CD14-positive monocyte (primary cell): ENCODE results near the gene CORO1C. TPM values are rescaled to one million over a fixed set of nuclear protein-coding genes. Genes with fewer than 3 reads are reported as not detected.

Experiments used
- DNase-seq, 3 donors: peaks; one replicate each; pipeline ENCODE4 v3.0.0-alpha.2; 2011 to 2022
- H2AFZ ChIP-seq: 2 replicates; pipeline ENCODE4 v1.6.0; 2012; ENCODE audit warnings: mild to moderate bottlenecking, low read depth, low read length, inconsistent platforms; ENCODE audit not compliant: insufficient read depth, poor library complexity, severe bottlenecking
- H3K27ac ChIP-seq, 2 donors: 1 replicate in 1 of 2; 2 replicates in 1 of 2; pipeline ENCODE4 v1.5.1; 2012 to 2013; ENCODE audit warnings: low read length in 2 of 2, control low read depth in 1 of 2, inconsistent platforms in 1 of 2, low read depth in 1 of 2, mild to moderate bottlenecking in 1 of 2
- H3K27me3 ChIP-seq, 2 donors: one replicate each; pipeline versions ENCODE4 v1.6.0 to v1.6.1; 2011 to 2013; ENCODE audit warnings: low read length in 2 of 2; ENCODE audit not compliant: control insufficient read depth in 2 of 2, insufficient read depth in 2 of 2
- H3K36me3 ChIP-seq, 2 donors: replicated peaks in 1 of 2; 1 replicate in 1 of 2; 2 replicates in 1 of 2; pipeline versions ENCODE4 v1.5.1 to v1.6.1; 2012 to 2013; ENCODE audit warnings: low read length in 2 of 2, control low read depth in 1 of 2, inconsistent platforms in 1 of 2, mild to moderate bottlenecking in 1 of 2; ENCODE audit not compliant: insufficient read depth in 2 of 2, control insufficient read depth in 1 of 2
- H3K4me1 ChIP-seq, 2 donors: 1 replicate in 1 of 2; 2 replicates in 1 of 2; pipeline versions ENCODE4 v1.5.1 to v1.6.1; 2012 to 2013; ENCODE audit warnings: low read length in 2 of 2, control low read depth in 1 of 2, inconsistent platforms in 1 of 2, mild to moderate bottlenecking in 1 of 2, moderate library complexity in 1 of 2; ENCODE audit not compliant: insufficient read depth in 2 of 2, control insufficient read depth in 1 of 2
- H3K4me2 ChIP-seq: replicated peaks from 2 replicates; pipeline ENCODE3; 2012; ENCODE audit warnings: low read length, moderate library complexity, mild to moderate bottlenecking; ENCODE audit not compliant: poor library complexity, severe bottlenecking; ENCODE audit errors: extremely low read depth
- H3K4me3 ChIP-seq, 3 experiments: fragments of 200-600 bp in 1 of 3; sonication (generic) in 1 of 3; replicated peaks in 1 of 3; 1 replicate in 2 of 3; 2 replicates in 1 of 3; pipeline ENCODE4 v1.5.1; 2011 to 2013; ENCODE audit warnings: low read length in 3 of 3, mild to moderate bottlenecking in 3 of 3, control low read depth in 2 of 3, low read depth in 2 of 3, inconsistent platforms in 1 of 3, moderate library complexity in 1 of 3
- H3K79me2 ChIP-seq: 2 replicates; pipeline ENCODE4 v1.6.0; 2012; ENCODE audit warnings: mild to moderate bottlenecking, control low read depth, inconsistent platforms, low read length, moderate library complexity; ENCODE audit not compliant: insufficient read depth
- H3K9ac ChIP-seq: 2 replicates; pipeline ENCODE4 v1.6.0; 2017; ENCODE audit warnings: low read length, mild to moderate bottlenecking; ENCODE audit not compliant: insufficient read depth, poor library complexity, severe bottlenecking
- H3K9me3 ChIP-seq, 2 donors: replicated peaks in 1 of 2; 1 replicate in 1 of 2; 2 replicates in 1 of 2; pipeline versions ENCODE4 v1.5.1 to v1.6.1; 2012 to 2013; ENCODE audit warnings: low read length in 2 of 2, control low read depth in 1 of 2; ENCODE audit not compliant: control insufficient read depth in 1 of 2, insufficient read depth in 1 of 2
- H4K20me1 ChIP-seq: 2 replicates; pipeline ENCODE4 v1.6.0; 2012; ENCODE audit warnings: mild to moderate bottlenecking, low read length, control low read depth, moderate library complexity; ENCODE audit not compliant: insufficient read depth
- H3K27ac Mint-ChIP-seq, 7 donors: one replicate each; pipeline ENCODE4 v1.8.0; 2020; ENCODE audit warnings: mild to moderate bottlenecking in 7 of 7, mixed read lengths in 7 of 7, moderate library complexity in 6 of 7, inconsistent platforms in 2 of 7
- H3K27me3 Mint-ChIP-seq, 3 donors: one replicate each; pipeline ENCODE4 v1.8.0; 2021 to 2022; ENCODE audit warnings: low read depth in 3 of 3, mild to moderate bottlenecking in 3 of 3, mixed read lengths in 3 of 3, moderate library complexity in 3 of 3, inconsistent platforms in 1 of 3
- H3K36me3 Mint-ChIP-seq, 2 donors: one replicate each; pipeline ENCODE4 v1.8.0; 2020; ENCODE audit warnings: mixed read lengths in 2 of 2, inconsistent platforms in 1 of 2, mild to moderate bottlenecking in 1 of 2
- H3K4me1 Mint-ChIP-seq: one replicate; pipeline ENCODE4 v1.8.0; 2020; ENCODE audit warnings: mild to moderate bottlenecking, mixed read lengths
- H3K4me3 Mint-ChIP-seq, 2 donors: one replicate each; pipeline ENCODE4 v1.8.0; 2020; ENCODE audit warnings: mild to moderate bottlenecking in 2 of 2, mixed read lengths in 2 of 2, moderate library complexity in 1 of 2
- H3K9me3 Mint-ChIP-seq, 7 donors: one replicate each; pipeline ENCODE4 v1.8.0; 2020 to 2022; ENCODE audit warnings: mixed read lengths in 7 of 7, mild to moderate bottlenecking in 6 of 7, moderate library complexity in 6 of 7, inconsistent platforms in 2 of 7
- CTCF ChIP-seq: fragments of 200-600 bp; IDR thresholded peaks from one replicate; pipeline ENCODE4 v1.8.0; 2022; ENCODE audit warnings: antibody characterized with exemption, mild to moderate bottlenecking
- WGBS: methylation state at CpG from one replicate; pipeline ENCODE4 v1.1.5; 2013; ENCODE audit warnings: missing lambda C conversion rate; ENCODE audit not compliant: insufficient coverage; 5-methylcytosine and 5-hydroxymethylcytosine counted together
- intact Hi-C, 2 donors: fragments of 100-400 bp; cut with micrococcal nuclease; formaldehyde crosslinking; loops; one replicate each; pipeline versions ENCODE4 v1.15.0 to v1.15.1; 2023
- polyA plus RNA-seq, 3 donors: library from polyadenylated mRNA; depleted of rRNA in 1 of 3; unstranded in 2 of 3; stranded (reverse) in 1 of 3; fragments of 300-500 nt in 2 of 3; fragments of >200 nt in 1 of 3; fragmentation: Illumina TruSeq in 2 of 3; gene quantifications; 1 replicate in 2 of 3; 2 replicates in 1 of 3; pipeline ENCODE4 v1.2.3, GENCODE V29; 2012 to 2021

CORO1C gene
- polyA plus RNA-seq, 3 donors, result 77.5 to 285 (median 229) TPM

- Mint-ChIP-seq H3K4me3 (peak overlapping the region in 1 of 2 donors; percentile 73), H3K9me3 (no peaks in the 10 kb centered on the region), H3K4me1 (peaks cover 58% of the 10 kb centered on the region), H3K36me3 (peaks cover 25 to 28% of the 10 kb centered on the region in 2 donors), H3K27me3 (no peaks in the 10 kb centered on the region), H3K27ac (peak overlapping the region; percentile 82 to 96 (median 91))
- peaks cover 98% of the 10 kb centered on the region for H4K20me1 ChIP-seq
- peaks cover 49 to 64% of the 10 kb centered on the region in 2 donors for H3K4me1 ChIP-seq
- no peak overlapping the region for H3K9ac ChIP-seq
- H3K4me2 ChIP-seq, result peak overlapping the region; percentile 73
- no peak for DNase-seq
- intact Hi-C loops, result no loop called here
- H3K27ac ChIP-seq, result peak overlapping the region; percentile 68 to 76
- H3K27me3 ChIP-seq, result no peaks in the 10 kb centered on the region
- no peak for TF ChIP-seq CTCF
- H3K4me3 ChIP-seq, result peak overlapping the region in 1 of 3 experiments; percentile 57
- H3K36me3 ChIP-seq, result peaks cover 14 to 15% of the 10 kb centered on the region in 2 donors
- no CpG with 5 or more reads among the region's 2 CpGs for WGBS
- no peaks in the 10 kb centered on the region for H3K9me3 ChIP-seq
- H2AFZ ChIP-seq, result no peak overlapping the region
- peaks cover 100% of the 10 kb centered on the region for H3K79me2 ChIP-seq
Measured at GRCh38 chr12:108712925-108713203, 18.5 kb downstream of the CORO1C start.

GRCh38 chr12:108712165-108712924, 19.0 kb downstream of the CORO1C start:
- peaks cover 49 to 64% of the 10 kb centered on the region in 2 donors for H3K4me1 ChIP-seq
- peak overlapping the region; percentile 73 for H3K4me2 ChIP-seq
- no peaks in the 10 kb centered on the region for H3K27me3 ChIP-seq
- H4K20me1 ChIP-seq, result peaks cover 98% of the 10 kb centered on the region
- TF ChIP-seq CTCF, result no peak
- H3K4me3 ChIP-seq, result peak overlapping the region in 1 of 3 experiments; percentile 57
- H3K36me3 ChIP-seq, result peaks cover 11 to 12% of the 10 kb centered on the region in 2 donors
- peaks cover 61% of the 10 kb centered on the region for H3K4me1 Mint-ChIP-seq
- H3K9ac ChIP-seq, result no peak overlapping the region
- intact Hi-C loops, result no loop called here
- no peaks in the 10 kb centered on the region for H3K9me3 Mint-ChIP-seq
- WGBS, result 38% methylated on average over 4 of the region's 12 CpGs
- peak; percentile 31 to 56 (median 51) for DNase-seq
- peak overlapping the region; percentile 82 to 96 (median 91) for H3K27ac Mint-ChIP-seq
- peak overlapping the region; percentile 37 to 73 for H3K4me3 Mint-ChIP-seq
- peaks cover 100% of the 10 kb centered on the region for H3K79me2 ChIP-seq
- H2AFZ ChIP-seq, result no peak overlapping the region
- peaks cover 24 to 27% of the 10 kb centered on the region in 2 donors for H3K36me3 Mint-ChIP-seq
- no peaks in the 10 kb centered on the region for H3K9me3 ChIP-seq
- peak overlapping the region; percentile 68 to 76 for H3K27ac ChIP-seq
- H3K27me3 Mint-ChIP-seq, result no peaks in the 10 kb centered on the region
